Fibroblast of mammary gland (primary cell): ENCODE data around the gene PCDHA11.
"Not testable (repeated sequence)": the region's sequence is repeated elsewhere in the genome, so short reads cannot be mapped to it uniquely, and the experiment has no call there.

Source experiments
- DNase-seq: peaks from one replicate; pipeline ENCODE4 v3.0.0-alpha.2; 2010; ENCODE audit warnings: low read depth
- H3K4me3 ChIP-seq: 2 replicates; pipeline ENCODE4 v1.5.1; 2011; ENCODE audit warnings: low read depth, mild to moderate bottlenecking, low read length, moderate library complexity; ENCODE audit not compliant: control insufficient read depth
- CTCF ChIP-seq: conservative IDR thresholded peaks from 2 replicates; pipeline ENCODE4 v1.5.1; 2011; ENCODE audit warnings: low read depth, low read length, inconsistent platforms; ENCODE audit not compliant: control insufficient read depth, insufficient read depth

Gene PCDHA11

GRCh38 chr5:140828362-140828737, 40.4 kb upstream of the PCDHA11 start:
- DNase-seq: no peak
- H3K4me3 ChIP-seq: no peak overlapping the region
- TF ChIP-seq CTCF: no peak

GRCh38 chr5:140829511-140830501, 39.0 kb upstream of the PCDHA11 start:
- not testable (repeated sequence) for H3K4me3 ChIP-seq, DNase-seq

- DNase-seq: peak; percentile 20
- TF ChIP-seq CTCF: peak; percentile 19
- no peak within 1 kb of the TSS for H3K4me3 ChIP-seq
These were observed 34.8 kb upstream of the PCDHA11 start, which contains the start of gene PCDHA7 for GRCh38 chr5:140833993-140834392. Gene PCDHA7 (plus strand): TSS chr5:140834269. CDS start chr5:140834384, 115 bp downstream.

DNA sequence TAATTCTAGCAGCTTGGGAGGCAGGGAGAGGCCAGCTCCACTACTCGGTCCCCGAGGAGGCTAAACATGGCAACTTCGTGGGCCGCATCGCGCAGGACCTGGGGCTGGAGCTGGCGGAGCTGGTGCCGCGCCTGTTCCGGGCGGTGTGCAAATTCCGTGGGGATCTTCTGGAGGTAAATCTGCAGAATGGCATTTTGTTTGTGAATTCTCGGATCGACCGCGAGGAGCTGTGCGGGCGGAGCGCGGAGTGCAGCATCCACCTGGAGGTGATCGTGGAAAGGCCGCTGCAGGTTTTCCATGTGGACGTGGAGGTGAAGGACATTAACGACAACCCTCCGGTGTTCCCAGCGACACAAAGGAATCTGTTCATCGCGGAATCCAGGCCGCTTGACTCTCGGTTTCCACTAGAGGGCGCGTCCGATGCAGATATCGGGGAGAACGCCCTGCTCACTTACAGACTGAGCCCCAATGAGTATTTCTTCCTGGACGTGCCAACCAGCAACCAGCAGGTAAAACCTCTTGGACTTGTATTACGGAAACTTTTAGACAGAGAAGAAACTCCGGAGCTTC, 34.2 kb upstream of the PCDHA11 start:
- H3K4me3 ChIP-seq, DNase-seq: not testable (repeated sequence)

DNA sequence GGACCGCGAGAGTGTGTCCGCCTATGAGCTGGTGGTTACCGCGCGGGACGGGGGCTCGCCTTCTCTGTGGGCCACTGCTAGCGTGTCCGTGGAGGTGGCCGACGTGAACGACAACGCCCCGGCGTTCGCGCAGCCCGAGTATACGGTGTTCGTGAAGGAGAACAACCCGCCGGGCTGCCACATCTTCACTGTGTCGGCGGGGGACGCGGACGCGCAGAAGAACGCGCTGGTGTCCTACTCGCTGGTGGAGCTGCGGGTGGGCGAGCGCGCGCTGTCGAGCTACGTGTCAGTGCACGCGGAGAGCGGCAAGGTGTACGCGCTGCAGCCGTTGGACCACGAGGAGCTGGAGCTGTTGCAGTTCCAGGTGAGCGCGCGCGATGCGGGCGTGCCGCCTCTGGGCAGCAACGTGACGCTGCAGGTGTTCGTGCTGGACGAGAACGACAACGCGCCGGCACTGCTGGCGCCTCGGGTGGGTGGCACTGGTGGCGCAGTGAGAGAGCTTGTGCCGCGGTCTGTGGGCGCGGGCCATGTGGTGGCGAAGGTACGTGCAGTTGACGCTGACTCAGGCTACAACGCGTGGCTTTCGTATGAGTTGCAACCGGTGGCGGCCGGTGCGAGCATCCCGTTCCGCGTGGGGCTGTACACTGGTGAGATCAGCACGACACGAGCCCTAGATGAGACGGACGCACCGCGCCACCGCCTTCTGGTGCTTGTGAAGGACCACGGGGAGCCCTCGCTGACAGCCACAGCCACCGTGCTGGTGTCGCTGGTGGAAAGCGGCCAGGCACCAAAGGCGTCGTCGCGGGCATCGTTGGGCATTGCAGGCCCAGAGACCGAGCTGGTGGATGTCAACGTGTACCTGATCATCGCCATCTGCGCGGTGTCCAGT, 32.9 kb upstream of the PCDHA11 start:
- no peak for DNase-seq
- TF ChIP-seq CTCF: no peak
- no peak overlapping the region for H3K4me3 ChIP-seq

- TF ChIP-seq CTCF: peak; percentile 31
- no peak within 1 kb of the TSS for H3K4me3 ChIP-seq
- DNase-seq: no peak
These were observed 27.5 kb upstream of the PCDHA11 start, which contains the start of gene PCDHA8 for GRCh38 chr5:140840978-140841962. Gene PCDHA8 (plus strand): TSS chr5:140841187. CDS start chr5:140841322, 135 bp downstream.
